ENCODE measurements around the gene IL17B.

IL17B gene, protein sequence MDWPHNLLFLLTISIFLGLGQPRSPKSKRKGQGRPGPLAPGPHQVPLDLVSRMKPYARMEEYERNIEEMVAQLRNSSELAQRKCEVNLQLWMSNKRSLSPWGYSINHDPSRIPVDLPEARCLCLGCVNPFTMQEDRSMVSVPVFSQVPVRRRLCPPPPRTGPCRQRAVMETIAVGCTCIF

DNA sequence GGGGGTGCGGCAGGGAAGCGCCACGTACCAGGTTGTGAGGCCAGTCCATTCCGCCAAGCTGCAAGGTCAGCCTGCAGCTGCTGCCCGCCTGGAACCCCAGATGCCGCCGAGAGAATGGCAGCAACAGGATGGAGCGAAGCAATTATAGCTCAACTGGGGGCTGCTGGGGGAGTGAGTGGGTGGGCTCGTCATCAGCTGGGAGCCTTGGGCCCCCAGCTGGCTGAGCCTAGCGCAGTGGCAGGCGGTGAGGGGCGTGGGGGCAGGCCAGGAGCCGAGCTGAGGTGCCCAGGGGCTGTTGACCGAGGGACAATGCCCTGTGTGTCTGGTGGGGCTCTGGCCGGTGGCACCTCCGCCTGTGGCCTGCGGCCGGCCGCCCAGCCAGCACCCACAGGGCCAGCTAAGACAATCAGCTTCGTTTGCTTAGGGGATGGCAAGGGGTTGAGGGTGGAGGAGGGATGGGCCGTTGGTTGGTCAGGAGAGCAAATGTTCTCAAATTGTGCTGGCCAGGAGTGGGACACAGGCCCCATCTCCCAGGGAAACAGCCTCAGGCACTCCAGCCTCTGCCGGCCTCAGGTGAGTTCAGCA lies at the start of gene IL17B:
Gene IL17B (minus strand): TSS at position 116 of the 585 bp plus-strand sequence. CDS start 67 bp downstream, at position 49.
- DNase-seq: no peak

DNA sequence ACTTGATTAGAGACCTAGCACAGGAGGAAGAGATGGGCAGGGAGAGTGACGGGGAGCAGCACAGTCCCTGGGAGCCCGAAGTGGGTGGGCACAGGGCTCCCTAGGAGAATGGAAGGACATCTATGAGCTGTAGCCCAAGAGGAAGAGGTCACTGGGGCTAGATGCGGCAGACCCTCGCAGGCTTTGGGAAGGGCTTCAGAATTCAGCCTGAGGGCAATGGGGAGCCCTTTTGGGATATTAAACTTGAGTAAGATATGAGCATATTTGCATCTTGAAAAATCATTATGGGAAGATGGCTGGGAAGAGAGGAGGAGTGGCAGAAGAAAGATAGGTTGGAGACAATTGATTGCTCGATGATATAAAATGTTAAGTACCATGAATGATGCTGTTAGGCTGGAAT lies 48.9 kb upstream of the IL17B start:
- no peak for DNase-seq

DNA sequence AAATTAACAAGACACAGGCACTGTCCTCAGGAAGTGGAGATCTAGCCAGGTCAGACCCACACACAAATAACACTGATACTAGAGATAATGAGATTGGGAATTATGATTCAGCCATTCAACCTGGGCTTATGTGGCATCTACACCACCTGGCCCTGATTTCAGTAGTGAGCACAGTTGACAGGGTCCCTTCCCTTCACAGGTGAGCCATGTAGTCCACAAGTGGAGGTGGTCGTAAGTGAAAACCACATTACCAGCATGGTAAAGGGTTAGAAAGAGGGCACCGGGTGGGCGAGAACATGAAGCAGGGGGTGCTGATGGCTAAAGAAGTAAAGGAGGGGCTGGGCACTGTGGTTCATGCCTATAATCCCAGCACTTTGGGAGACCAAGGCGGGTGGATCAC lies 48.3 kb upstream of the IL17B start:
- DNase-seq: no peak

DNA sequence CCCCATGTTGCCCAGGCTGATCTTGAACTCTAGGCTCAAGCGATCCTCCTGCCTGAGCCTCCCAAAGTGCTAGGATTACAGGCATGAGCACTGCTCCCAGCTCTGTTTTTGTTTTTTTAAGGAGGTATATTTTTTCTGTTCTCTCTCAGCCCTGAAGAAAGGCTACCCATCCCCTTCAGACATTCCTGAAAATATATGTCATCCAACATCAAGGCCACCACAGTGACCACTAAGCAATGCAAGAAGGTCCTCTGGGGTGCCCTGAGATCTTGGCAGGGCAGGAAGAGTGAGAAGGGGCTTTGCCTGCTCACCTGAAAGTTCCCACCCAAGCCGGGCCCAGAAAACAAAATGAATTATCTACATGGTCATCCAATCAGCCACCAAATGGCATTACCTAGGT lies 47.8 kb upstream of the IL17B start:
- DNase-seq: no peak

DNA sequence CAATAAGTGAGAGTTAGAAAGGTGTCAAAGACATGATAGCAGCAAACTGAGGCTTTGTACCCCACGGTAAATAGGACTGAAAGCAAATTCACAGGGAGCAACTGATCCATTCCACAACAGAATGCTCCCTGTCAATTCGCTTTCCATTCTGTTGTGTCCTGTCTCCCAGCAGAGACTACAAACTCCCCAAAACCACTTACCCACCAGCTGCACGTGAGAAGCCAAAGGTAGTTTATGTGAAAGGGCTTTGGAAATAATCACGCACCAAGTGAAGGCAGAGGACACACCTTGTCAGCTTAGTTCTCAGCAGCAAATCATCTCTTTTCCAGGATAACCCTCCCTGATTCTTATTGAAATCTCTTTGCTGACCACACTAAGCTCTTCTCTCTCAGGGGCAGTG lies 46.6 kb upstream of the IL17B start:
- no peak for DNase-seq

DNA sequence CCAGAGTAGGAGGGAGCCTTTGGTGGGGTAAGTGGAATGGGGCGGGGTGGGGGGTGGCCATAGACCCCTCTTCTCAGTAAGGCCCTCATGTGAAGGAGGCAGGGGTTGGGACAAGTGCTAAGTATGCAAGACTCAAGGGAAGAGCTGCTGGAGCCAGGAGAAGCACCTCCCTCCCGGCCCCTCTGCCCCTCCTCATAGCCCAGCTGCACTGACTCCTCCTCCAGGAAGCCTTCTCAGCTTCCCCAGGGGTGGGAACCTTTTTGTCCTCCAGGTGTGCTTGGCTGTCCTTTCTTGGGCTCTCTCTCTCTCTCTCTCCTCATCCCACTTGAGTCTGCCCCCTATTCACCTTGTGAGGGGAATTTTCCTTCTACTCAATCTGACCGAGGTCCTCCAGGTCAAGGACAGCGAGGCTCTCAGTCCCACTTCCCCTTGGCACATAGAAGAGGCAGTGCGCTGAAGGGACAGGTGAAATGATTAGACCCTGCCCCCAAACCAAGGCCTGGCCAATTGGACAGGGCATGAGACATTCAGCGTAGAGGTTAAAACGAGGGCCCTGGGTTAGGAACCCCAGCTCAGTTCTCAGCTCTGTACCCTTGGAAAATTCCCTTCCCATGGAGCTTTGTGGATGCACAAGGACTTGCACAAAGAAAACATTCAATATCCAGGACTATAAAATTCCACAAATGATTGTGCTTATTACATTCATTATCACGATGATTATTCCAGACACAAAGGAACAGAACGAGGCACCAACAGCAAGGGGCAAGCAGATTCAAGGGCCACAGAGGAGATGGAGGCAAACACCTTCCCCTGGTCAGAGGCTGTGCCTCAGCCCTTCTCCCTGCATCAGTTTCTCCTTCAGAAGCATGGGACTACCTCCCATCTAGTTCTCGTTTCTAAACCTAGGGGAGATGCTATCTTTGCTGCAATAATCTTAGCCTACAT lies 45.6 kb upstream of the IL17B start:
- DNase-seq: no peak

DNA sequence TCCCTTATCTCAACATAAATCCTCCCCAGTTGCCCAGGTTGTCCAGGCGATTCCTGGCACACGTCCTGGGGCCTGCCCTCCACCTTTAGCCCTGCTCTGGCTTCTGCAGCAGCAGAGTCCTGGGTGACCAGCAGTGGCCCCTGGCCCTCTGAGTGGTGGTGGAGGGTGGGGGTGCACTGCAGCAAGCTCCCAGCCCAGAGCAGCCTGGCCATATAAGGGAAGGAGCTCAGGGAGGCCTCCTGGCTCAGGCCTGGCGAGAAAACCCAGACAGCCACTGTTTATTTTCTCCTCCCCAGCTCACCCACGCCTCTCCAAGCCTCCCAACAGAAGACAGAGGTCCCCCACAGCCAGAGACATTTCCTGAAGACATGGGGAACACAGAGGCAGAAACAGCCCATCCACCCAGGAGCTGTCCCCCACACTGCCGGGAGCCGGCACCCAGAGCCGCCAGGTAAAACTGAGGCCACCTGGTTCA lies 44.7 kb upstream of the IL17B start:
- no peak for DNase-seq

DNA sequence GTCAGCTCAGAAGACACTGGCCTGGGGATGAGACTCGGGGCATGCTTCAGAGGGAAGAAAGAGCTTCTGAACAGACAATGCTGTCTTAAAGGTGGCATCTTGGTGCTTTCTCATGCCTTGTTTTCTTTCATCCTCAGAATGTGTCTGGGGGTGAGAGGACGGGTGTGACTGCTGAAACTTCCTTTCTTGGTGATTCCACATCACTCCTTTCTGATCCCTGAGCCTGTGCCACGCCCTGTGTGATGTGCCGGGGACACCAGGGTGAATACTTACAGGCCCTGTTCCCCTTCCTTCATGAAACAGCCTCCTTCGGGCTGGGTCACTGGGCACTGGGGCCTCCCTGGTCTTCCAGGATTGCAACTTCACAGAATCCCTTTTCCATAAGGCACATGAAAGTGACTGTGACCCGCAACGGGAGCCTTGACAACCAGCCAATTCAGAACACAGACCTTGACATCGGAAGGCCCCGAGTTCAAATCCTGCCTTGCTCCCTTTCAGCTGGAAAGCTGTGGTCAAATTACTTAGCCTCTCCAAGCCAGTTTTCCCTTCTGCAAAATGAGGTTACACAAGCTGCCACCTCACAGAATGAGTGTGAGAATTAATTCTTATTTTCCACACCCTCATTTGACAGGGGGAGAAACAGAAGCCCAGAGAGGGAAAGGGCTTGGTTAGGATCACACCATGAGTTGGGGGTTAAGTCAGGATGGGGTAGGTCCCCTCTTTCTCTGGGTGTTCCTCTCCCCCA lies 44.1 kb upstream of the IL17B start:
- no peak for DNase-seq

DNA sequence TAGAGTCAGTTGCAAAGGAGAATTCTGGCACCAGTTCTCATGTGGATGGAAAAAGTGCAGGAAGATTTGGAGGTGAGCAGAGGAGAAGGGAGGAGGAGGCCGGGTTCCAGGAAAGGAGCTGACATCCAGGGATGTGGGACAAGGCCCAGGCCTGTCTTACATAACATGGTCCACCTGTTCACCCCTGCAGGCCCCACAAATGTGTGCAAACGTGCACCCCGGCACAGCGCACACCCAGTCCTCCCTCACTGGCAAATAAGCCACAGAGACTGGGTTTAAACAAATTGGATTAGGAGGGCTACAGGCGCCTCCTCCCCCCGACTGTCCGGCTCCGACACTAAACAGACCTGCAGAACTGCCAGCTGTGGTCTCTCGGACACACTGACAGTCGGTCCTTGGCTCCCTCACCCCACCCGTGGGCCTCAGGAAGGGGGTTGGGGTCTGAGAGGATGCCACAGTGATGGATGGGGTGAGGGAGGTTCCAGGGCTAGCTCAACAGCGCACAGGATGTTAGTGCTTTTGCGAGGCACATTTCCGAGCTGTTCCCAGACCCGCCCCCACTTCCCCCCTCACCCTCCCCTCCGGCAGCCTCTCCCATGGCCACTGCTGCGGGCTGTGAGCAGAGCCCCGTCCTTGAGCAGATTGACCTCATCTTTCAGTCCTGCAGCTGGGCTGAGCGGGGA lies 43.4 kb upstream of the IL17B start:
- DNase-seq: no peak

DNA sequence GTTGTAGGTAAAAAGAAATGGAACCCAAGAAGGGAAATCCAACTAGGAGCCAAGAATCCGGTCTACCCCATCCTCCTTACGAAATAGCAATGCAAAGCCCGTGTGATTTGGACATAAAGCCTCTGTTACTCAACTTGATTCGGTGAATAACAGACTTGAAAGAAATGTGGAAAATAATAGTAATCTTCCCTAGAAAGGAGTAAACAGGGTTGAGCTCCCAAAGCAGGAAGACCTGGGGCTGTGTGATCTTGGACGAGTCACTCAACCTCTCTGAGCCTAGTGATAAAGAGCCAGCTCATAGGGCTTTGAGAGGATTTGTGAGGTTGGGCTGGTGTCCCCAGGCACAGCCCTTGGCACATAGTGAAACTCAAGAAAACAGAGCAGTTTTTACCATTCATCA lies 42.7 kb upstream of the IL17B start:
- DNase-seq: no peak

DNA sequence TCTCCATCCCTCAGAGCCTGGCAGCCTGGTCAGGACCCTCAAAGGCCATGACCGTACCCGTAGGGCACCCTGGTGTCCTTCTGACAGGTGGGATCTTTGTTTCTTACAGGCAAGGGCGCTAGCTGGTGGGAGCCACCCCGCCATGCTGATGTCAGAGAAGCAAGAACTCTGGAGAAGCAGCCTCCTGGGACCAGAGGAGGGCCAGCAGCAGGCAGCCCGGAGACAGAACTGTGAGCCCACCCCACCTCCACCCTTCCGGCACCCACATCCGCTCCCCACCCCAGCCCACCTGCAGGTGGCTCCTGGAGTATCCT lies 42.2 kb upstream of the IL17B start:
- DNase-seq: no peak

DNA sequence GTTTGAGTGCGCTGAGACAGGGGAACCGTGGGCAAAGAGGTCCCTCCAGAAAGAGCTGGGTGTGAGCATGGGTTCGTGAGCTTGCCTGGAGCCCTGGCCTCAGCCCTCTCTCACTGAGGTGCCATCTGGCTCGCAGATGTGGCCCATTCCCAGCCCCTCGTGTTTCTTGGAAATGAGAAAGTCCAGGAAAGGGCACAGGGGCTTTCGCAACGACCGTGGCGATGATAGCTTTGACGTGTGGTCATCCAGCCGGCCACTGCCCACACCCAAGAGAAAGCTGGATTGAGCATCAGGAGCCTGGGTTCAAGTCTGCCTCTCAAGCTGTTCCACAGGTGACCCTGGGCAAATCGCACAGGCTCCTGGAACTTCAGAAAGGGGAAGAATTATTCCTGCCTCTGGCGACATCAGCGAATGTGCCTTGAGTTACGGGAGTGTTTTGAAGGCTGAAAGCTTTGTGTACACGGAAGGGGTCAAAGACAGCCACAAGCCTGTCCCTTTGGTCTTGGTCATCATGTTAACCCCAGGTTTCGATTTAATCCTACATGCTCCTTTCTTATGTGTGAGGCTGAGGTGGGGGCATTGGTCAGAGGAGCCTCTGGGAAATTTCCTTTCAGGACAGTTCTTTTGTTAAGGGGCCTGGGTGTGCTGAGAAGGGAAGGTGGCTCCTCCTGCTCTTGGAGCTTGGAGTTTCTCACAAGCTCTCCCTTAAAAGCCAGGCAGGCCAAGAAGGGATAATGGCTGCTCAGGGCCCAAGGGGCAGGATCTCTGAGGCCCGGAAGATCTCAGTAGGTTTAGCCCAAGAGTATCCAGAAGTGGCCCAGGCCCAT lies 41.7 kb upstream of the IL17B start:
- no peak for DNase-seq

DNA sequence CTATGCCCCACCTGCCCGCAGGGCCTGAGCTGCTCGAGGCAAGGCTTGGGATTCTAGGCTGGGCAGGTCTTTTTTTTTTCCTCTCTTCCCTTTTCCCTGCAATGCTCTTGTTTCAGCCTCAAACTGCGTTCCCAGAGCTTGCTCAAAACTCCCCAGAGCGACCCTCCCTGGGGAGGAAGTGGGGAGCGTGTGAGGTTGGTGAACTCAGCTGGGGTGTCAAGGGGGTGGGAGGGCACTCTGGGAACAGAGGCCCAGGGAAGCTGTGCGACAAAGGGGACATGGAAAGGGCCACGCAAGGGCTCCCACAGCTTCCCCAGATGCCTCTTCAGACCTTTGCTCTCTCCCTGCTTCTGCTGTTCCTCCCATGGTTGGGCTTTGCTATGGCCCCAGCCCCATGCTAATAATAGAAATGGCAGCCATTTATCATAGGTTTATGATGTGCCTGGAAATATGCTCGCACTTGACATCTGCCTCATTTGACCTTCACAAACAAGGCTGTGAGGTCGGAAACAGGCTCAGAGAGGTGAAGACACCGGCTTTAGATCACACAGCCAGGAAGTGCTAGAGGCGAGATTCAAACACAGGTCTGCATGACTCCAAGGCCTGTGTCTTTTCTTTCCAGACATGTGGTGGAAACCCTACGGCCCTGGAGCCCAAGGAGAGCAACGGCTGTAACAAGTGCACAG lies 40.9 kb upstream of the IL17B start:
- DNase-seq: no peak

DNA sequence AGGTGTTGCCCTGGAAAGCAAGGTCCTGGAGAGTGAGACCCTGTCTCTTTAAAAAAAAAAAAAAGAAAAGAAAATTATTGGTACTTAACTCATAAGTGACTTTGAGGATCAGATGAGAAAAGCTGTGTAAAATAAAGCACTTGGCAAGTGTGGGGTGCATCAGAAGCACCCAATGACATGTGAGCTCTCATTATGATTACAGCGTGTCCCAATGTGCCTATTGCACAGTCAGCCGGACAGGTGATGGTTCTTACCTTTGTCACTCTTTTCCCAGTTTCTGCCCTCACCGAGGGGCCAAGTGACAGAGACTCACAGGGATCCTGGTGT lies 40.4 kb upstream of the IL17B start:
- DNase-seq: no peak

DNA sequence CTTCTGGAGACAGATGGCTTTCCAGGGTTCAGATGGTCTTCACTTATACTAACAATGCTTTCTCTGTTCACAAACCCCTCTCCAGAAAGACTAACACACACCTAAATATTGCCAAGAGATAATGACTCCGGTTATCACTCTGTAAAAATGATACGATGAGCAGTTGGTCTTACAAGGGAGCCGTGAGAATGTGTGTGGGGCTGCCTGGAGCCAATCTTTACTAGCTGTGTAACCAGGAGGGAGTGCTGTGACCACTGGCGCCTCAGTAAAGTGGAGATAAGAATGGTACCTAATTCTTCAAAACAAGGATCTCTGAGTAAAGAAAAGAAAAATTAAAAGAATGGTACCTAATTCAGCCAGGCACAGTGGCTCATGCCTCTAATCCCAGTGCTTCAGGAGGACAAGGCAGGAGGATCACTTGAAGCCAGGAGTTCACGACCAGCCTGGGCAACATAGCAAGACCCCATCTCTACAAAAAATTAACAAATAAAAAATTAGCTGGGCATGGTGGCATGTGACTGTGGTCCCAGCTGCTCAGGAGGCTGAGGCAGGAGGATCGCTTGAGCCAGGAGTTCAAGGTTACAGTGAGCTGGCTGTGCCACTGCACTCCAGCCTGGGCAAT lies 39.9 kb upstream of the IL17B start:
- no peak for DNase-seq

DNA sequence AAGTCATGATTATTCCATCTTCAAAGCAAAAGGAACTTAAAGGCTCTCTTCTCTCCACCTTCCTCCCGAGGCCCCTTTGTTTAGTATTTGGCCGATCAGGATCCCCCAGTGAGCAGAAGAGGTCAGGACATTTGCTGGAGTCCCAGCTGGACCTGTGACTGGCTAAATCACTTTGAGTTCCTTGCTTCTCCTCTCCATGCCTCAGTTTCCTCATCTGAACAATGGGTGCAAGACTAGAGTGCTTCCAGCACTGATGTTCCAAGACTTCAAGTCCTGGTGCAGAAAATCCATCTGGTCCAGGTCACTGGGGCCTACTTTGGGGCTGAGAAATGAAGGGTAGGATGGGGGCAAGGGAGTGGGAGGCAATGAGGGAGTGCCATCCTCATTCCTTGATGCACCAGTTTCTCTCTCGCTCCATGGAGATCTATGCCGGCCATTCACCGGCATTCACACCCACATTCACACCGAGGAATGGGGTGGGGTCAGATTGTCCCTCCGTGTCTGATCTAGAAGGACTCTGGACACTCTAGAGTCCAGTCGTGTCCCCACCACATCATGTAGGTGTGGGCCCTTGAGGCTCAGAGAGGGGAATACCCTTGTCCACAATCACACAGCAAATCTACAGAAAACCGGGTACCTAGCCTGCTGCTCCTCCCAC lies 38.7 kb upstream of the IL17B start:
- no peak for DNase-seq

DNA sequence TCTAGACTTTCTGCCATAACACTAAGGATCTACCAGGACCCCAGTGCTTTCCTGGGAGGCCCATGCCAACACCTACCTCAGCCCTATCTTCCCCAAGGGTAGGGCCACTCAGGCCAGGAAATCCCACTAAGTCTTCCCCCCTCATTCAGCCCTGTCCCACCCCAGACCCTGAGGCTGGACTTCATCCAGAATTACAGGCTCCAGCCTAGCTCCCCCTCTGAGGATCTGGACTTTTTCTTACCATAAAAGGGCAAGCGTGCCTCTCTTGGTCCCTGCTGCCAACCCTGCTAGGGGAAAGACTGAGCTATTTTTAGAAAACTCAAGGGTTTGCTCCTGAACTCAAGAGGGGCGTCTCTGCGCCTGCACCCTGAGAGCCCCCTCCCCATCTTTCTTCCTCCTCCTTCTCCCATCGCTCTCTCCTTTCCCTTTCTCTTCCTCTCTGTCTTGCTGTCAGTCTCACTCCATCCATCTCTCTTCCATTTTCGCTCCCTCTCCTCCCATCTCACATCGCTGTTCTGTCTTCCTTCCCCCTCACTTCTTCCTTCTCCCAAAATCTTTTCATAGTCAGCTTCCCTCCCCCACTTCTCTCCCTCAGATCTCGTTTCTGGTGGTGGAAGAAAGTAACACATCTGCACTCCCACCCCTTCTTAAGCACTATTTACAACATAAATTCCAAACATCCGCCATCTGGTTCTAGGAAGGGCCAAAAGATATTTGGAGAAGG lies 38.1 kb upstream of the IL17B start:
- DNase-seq: no peak

DNA sequence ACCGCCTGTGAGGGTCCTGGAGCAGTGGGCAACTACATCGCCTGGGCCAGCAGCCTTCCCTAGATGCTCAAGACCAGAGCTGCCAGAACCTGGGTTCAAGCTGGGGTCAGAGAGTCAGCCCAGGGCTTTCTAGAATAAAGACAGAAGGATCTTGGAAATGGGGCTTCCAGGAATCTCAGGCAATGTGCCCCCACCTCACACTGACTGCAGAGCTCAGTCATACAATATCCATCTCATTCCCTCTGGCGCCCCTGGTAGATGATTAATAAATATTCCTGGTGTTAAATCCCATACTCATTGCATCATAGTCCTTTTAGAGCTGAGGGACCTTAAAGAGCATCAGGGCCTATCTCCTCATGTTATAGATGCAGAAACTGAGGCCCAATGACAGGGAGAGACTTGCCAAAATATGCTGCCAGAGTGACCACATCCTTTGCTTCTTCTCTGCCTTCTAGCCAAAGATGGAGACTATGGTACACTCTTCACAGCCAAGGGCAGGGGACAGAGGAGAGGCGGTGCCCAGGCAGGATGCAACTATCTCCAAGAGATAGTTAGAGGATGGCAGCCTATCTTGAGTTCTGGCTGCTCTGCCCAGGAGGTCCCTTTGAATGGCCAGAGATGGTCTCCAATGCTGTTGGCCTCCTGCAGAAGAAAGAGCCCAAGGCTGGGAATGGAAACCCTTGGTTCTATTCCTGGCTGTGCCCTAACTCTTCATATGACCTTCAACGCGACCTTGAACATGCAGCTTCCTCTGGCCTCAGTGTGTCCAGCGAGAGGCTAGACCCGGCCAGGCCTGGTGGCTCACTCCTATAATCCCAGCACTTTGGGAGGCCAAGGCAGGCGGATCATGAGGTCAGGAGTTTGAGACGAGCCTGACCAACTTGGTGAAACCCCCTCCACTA lies 36.2 kb upstream of the IL17B start:
- no peak for DNase-seq
